HCT116 (cell line): ENCODE measurements around the gene BDH1. TPM values are rescaled to one million over a fixed set of nuclear protein-coding genes. Genes with fewer than 3 reads are reported as not detected.
"Not testable (repeated sequence)": the region's sequence is repeated elsewhere in the genome, so short reads cannot be mapped to it uniquely, and the experiment has no call there.

Experiments
- ATAC-seq: fragments of 200-7000 bp; cut with Tn5 transposase; 2 replicates; pipeline ENCODE4 v1.9.1; 2020; ENCODE audit warnings: mild to moderate bottlenecking, moderate library complexity
- BruUV-seq: library from RNA; stranded (reverse); fragments of 400-500 nt; replicated peaks from 2 replicates; lab custom pipeline; 2021; lab: Mats Ljungman, UMichigan
- CTCF ChIA-PET: fragments of 300-600 bp; sonication (Branson Sonifier 250); formaldehyde crosslinking; loops from one replicate; lab custom pipeline; 2021; ENCODE audit warnings: antibody characterized with exemption; lab: Charles Lee
- POLR2A ChIA-PET: fragments of 300-600, 350-600 bp; sonication (Branson Sonifier 250); formaldehyde crosslinking; loops from one replicate; lab custom pipeline; 2021; ENCODE audit warnings: antibody characterized with exemption; lab: Charles Lee
- RAD21 ChIA-PET, 2 experiments: fragments of 300-600 bp; sonication (Branson Sonifier 250); formaldehyde crosslinking; loops; one replicate each; lab custom pipeline; 2023; ENCODE audit warnings: low total read pairs in 2 of 2; ENCODE audit not compliant: uncharacterized antibody in 2 of 2, unreplicated experiment in 2 of 2, low non-redundant PET in 1 of 2; lab: Charles Lee
- DNase-seq: peaks from one replicate; pipeline ENCODE4 v3.0.0-alpha.2; 2010; ENCODE audit warnings: low read depth, low spot score
- H2AFZ ChIP-seq: fragments of 200-600 bp; shearing (Covaris generic), sonication (generic); 2 replicates; pipeline ENCODE4 v1.6.1; 2017; ENCODE audit warnings: low read depth, mixed run types, mixed read lengths, antibody characterized with exemption, low read length; ENCODE audit not compliant: poor library complexity, severe bottlenecking
- H3K27ac ChIP-seq: 2 replicates; pipeline ENCODE4 v1.5.1; 2012; ENCODE audit warnings: low read depth, low read length
- H3K27me3 ChIP-seq: fragments of 200-600 bp; sonication (generic); 2 replicates; pipeline ENCODE4 v1.6.1; 2016; ENCODE audit warnings: mixed run types, low read length, mixed read lengths; ENCODE audit not compliant: insufficient read depth
- H3K36me3 ChIP-seq, 2 experiments: fragments of 200-500 bp in 1 of 2; fragments of 200-600 bp in 1 of 2; sonication (Bioruptor generic) in 1 of 2; sonication (generic) in 1 of 2; 2 replicates each; pipeline versions ENCODE4 v1.5.1 to v1.6.1; 2014 to 2016; ENCODE audit warnings: low read length in 2 of 2, inconsistent platforms in 1 of 2, mixed read lengths in 1 of 2, mixed run types in 1 of 2; ENCODE audit not compliant: insufficient read depth in 2 of 2, control insufficient read depth in 1 of 2
- H3K4me1 ChIP-seq, 2 experiments: fragments of 200-600 bp in 1 of 2; sonication (generic) in 1 of 2; 2 replicates each; pipeline versions ENCODE4 v1.5.1 to v1.6.1; 2012 to 2017; ENCODE audit warnings: low read length in 2 of 2, inconsistent platforms in 1 of 2, mild to moderate bottlenecking in 1 of 2, mixed read lengths in 1 of 2, mixed run types in 1 of 2, moderate library complexity in 1 of 2; ENCODE audit not compliant: insufficient read depth in 2 of 2, control insufficient read depth in 1 of 2
- H3K4me2 ChIP-seq: fragments of 200-600 bp; sonication (generic); 2 replicates; pipeline ENCODE4 v1.6.1; 2017; ENCODE audit warnings: mixed run types, low read length, mixed read lengths
- H3K4me3 ChIP-seq, 2 experiments: fragments of 200-600 bp in 1 of 2; sonication (generic) in 1 of 2; replicated peaks in 1 of 2; 2 replicates each; pipeline ENCODE4 v1.5.1; 2011 to 2016; ENCODE audit warnings: low read length in 2 of 2, control low read depth in 1 of 2, low read depth in 1 of 2, mild to moderate bottlenecking in 1 of 2, mixed read lengths in 1 of 2, mixed run types in 1 of 2
- H3K79me2 ChIP-seq: fragments of 200-600 bp; sonication (generic); 2 replicates; pipeline ENCODE4 v1.6.1; 2017; ENCODE audit warnings: mild to moderate bottlenecking, mixed run types, low read length, moderate library complexity, mixed read lengths; ENCODE audit not compliant: insufficient read depth
- H3K9ac ChIP-seq: fragments of 200-600 bp; sonication (generic); 2 replicates; pipeline ENCODE4 v1.6.1; 2016; ENCODE audit warnings: low read length, mixed read lengths
- H3K9me2 ChIP-seq: fragments of 200-600 bp; sonication (generic), shearing (Covaris generic); 2 replicates; pipeline ENCODE4 v1.6.1; 2017; ENCODE audit warnings: mixed run types, mild to moderate bottlenecking, moderate library complexity; ENCODE audit not compliant: insufficient read depth
- H3K9me3 ChIP-seq, 2 experiments: fragments of 200-500 bp in 1 of 2; fragments of 200-600 bp in 1 of 2; sonication (Bioruptor generic) in 1 of 2; sonication (generic) in 1 of 2; 2 replicates each; pipeline ENCODE4 v1.6.1; 2014 to 2017; ENCODE audit warnings: low read length in 2 of 2, mixed read lengths in 2 of 2, inconsistent platforms in 1 of 2, low read depth in 1 of 2, mild to moderate bottlenecking in 1 of 2, mixed run types in 1 of 2, moderate library complexity in 1 of 2; ENCODE audit not compliant: control insufficient read depth in 1 of 2, insufficient read depth in 1 of 2
- H4K20me1 ChIP-seq: fragments of 200-600 bp; sonication (generic), shearing (Covaris generic); 2 replicates; pipeline ENCODE4 v1.6.1; 2017; ENCODE audit warnings: mixed run types, mild to moderate bottlenecking, moderate library complexity; ENCODE audit not compliant: insufficient read depth
- CEBPB ChIP-seq: IDR thresholded peaks from 2 replicates; pipeline ENCODE4 v1.6.1; 2012; ENCODE audit warnings: low read depth
- FOSL1 ChIP-seq: IDR thresholded peaks from 2 replicates; pipeline ENCODE4 v1.6.1; 2012; ENCODE audit warnings: low read depth
- ZFX ChIP-seq: fragments of 450-650 bp; IDR thresholded peaks from 2 replicates; pipeline ENCODE4 v1.6.1; 2017
- intact Hi-C: fragments of 100-400 bp; cut with micrococcal nuclease; formaldehyde crosslinking; loops from 2 replicates; pipeline ENCODE4 v1.10.0; 2022
- total RNA-seq: library from RNA; stranded (reverse); gene quantifications from one replicate; pipeline ENCODE4 v1.2.1, GENCODE V29; 2021; ENCODE audit not compliant: unreplicated experiment
- TF ChIP-seq, protein P1 (sequence below), 3 experiments: fragments of 200-600 bp in 1 of 3; sonication (generic) in 1 of 3; IDR thresholded peaks in 2 of 3; conservative IDR thresholded peaks in 1 of 3; 2 replicates each; pipeline ENCODE4 v1.5.1; 2012 to 2017; ENCODE audit warnings: low read depth in 2 of 3, low read length in 2 of 3, antibody characterized with exemption in 1 of 3, borderline replicate concordance in 1 of 3, control low read depth in 1 of 3, mild to moderate bottlenecking in 1 of 3, mixed read lengths in 1 of 3, mixed run types in 1 of 3, moderate library complexity in 1 of 3; ENCODE audit not compliant: insufficient read depth in 1 of 3

BDH1 gene
- total RNA-seq, 1 experiment from 2014 or later, result 26.6 TPM

DNA sequence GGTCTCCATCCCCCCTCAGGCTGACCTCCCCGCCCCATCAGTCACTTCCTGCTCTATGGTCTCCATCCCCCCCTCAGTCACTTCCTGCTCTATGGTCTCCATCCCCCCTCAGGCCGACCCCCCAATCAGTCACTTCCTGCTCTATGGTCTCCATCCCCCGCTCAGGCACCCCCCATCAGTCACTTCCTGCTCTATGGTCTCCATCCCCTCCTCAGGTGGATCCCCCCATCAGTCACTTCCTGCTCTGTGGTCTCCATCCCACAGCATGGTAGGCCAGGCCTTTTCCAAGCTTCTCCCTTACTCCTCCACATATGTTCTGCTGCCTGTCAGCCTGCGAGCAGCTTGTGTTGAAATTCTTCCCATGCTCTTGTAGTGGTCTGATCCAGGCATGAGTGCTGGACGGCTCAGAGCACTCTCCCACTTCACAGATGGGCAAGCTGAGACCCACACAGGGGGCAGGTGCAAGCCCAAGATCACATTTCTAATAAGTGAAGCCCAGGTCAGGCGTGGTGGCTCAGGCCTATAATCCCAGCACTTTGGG lies 36.8 kb downstream of the BDH1 start (continued):
- TF ChIP-seq ZFX (no peak), FOSL1 (no peak), CEBPB (no peak)
- TF ChIP-seq, protein P1, sequence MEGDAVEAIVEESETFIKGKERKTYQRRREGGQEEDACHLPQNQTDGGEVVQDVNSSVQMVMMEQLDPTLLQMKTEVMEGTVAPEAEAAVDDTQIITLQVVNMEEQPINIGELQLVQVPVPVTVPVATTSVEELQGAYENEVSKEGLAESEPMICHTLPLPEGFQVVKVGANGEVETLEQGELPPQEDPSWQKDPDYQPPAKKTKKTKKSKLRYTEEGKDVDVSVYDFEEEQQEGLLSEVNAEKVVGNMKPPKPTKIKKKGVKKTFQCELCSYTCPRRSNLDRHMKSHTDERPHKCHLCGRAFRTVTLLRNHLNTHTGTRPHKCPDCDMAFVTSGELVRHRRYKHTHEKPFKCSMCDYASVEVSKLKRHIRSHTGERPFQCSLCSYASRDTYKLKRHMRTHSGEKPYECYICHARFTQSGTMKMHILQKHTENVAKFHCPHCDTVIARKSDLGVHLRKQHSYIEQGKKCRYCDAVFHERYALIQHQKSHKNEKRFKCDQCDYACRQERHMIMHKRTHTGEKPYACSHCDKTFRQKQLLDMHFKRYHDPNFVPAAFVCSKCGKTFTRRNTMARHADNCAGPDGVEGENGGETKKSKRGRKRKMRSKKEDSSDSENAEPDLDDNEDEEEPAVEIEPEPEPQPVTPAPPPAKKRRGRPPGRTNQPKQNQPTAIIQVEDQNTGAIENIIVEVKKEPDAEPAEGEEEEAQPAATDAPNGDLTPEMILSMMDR (IDR thresholded peaks at IDR 0.05 in 2 of 3, conservative IDR thresholded peaks at IDR 0.05 in 1 of 3; ENCODE audit: borderline replicate concordance in 1 of 3, insufficient read depth in 1 of 3, low read depth in 2 of 3, low read length in 2 of 3), result no peak

DNA sequence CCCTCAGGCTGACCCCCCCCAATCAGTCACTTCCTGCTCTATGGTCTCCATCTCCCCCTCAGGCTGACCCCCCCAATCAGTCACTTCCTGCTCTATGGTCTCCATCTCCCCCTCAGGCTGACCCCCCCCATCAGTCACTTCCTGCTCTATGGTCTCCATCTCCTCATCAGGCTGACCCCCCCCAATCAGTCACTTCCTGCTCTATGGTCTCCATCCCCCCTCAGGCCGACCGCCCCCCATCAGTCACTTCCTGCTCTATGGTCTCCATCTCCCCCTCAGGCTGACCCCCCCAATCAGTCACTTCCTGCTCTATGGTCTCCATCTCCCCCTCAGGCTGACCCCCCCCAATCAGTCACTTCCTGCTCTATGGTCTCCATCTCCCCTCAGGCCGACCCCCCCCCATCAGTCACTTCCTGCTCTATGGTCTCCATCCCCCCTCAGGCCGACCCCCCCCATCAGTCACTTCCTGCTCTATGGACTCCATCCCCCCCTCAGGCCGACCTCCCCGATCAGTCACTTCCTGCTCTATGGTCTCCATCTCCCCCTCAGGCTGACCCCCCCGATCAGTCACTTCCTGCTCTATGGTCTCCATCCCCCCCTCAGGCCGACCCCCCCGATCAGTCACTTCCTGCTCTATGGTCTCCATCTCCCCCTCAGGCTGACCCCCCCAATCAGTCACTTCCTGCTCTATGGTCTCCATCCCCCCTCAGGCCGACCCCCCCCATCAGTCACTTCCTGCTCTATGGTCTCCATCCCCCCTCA lies 37.7 kb downstream of the BDH1 start:
- RAD21 ChIA-PET, BruUV-seq, H3K4me2 ChIP-seq, DNase-seq, intact Hi-C loops, H3K9ac ChIP-seq, H3K36me3 ChIP-seq, H4K20me1 ChIP-seq, H3K27me3 ChIP-seq, H3K9me2 ChIP-seq, H3K27ac ChIP-seq, POLR2A ChIA-PET, H3K9me3 ChIP-seq, ATAC-seq, H2AFZ ChIP-seq, H3K79me2 ChIP-seq, H3K4me3 ChIP-seq, CTCF ChIA-PET: not testable (repeated sequence)
- H3K4me1 ChIP-seq, result peaks cover 9 to 30% of the 10 kb centered on the region in 2 experiments

DNA sequence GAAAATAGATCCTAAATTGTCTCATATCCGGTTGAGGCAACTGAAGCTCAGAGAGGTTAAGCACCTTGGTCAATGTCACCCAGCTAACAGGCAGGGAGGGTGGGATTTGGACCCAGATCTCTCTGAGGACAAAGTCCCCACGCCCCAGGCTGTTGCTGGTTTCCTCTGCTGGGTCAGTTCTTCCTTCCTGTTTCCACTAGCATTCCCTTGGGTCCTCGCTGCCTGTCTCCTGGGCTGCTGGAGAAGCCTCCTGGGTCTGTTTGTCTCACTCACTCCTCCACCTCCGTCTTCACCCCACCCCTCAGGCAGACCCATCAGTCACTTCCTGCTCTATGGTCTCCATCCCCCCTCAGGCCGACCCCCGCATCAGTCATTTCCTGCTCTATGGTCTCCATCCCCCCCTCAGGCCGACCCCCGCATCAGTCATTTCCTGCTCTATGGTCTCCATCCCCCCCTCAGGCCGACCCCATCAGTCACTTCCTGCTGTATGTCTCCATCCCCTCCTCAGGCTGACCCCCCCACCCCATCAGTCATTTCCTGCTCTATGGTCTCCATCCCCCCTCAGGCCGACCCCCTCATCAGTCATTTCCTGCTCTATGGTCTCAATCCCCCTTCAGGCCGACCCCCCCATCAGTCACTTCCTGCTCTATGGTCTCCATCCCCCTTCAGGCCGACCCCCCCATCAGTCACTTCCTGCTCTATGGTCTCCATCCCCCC lies 38.7 kb downstream of the BDH1 start:
- H3K79me2 ChIP-seq, H2AFZ ChIP-seq, H3K9me2 ChIP-seq, H4K20me1 ChIP-seq, intact Hi-C loops, BruUV-seq, DNase-seq, H3K36me3 ChIP-seq, H3K9me3 ChIP-seq, H3K27me3 ChIP-seq, RAD21 ChIA-PET: not testable (repeated sequence)
- peak overlapping the region; percentile 32 for H3K9ac ChIP-seq
- ChIA-PET POLR2A (interaction anchor here (0.6 kb wide), 1 partner anchor 244 kb away, joined by 3 read pairs; no protein-coding TSS in a partner anchor), CTCF (interaction anchor here (0.9 kb wide), 1 partner anchor 15 kb away, joined by 4 read pairs; no protein-coding TSS in a partner anchor)
- peak overlapping the region; percentile 11 to 36; a peak in 3 of 4 replicates for H3K4me3 ChIP-seq
- peak overlapping the region; percentile 73 for H3K4me2 ChIP-seq
- ATAC-seq, result peak; percentile 35
- peaks cover 9 to 25% of the 10 kb centered on the region in 2 experiments for H3K4me1 ChIP-seq
- peak overlapping the region; percentile 32 for H3K27ac ChIP-seq
